Retinal pigment epithelial cell (primary cell): ENCODE measurements around the gene TSPAN32.
"Not testable (repeated sequence)": the region's sequence is repeated elsewhere in the genome, so short reads cannot be mapped to it uniquely, and the experiment has no call there.

Experiments
- DNase-seq: peaks from one replicate; pipeline ENCODE4 v3.0.0-alpha.2; 2010; ENCODE audit warnings: low read depth
- H3K4me3 ChIP-seq: 2 replicates; pipeline ENCODE4 v1.5.1; 2011; ENCODE audit warnings: mild to moderate bottlenecking, low read length, control low read depth, moderate library complexity
- CTCF ChIP-seq: conservative IDR thresholded peaks from 2 replicates; pipeline ENCODE4 v1.5.1; 2011; ENCODE audit warnings: low read depth, low read length, control low read depth, inconsistent platforms

TSPAN32 gene

GRCh38 chr11:2351701-2352100, 49.9 kb downstream of the TSPAN32 start:
- no peak for TF ChIP-seq CTCF
- DNase-seq, result no peak
- H3K4me3 ChIP-seq, result no peak overlapping the region

- DNase-seq, result no peak
- no peak for TF ChIP-seq CTCF
- no peak overlapping the region for H3K4me3 ChIP-seq
Observed at GRCh38 chr11:2352420-2352819, 50.6 kb downstream of the TSPAN32 start.

GRCh38 chr11:2355000-2355644, 53.3 kb downstream of the TSPAN32 start:
- TF ChIP-seq CTCF, result no peak
- H3K4me3 ChIP-seq, result no peak overlapping the region
- no peak for DNase-seq

- no peak overlapping the region for H3K4me3 ChIP-seq
- no peak for TF ChIP-seq CTCF
- DNase-seq, result no peak
Observed at GRCh38 chr11:2357246-2357645, 55.4 kb downstream of the TSPAN32 start.

- H3K4me3 ChIP-seq, DNase-seq: not testable (repeated sequence)
Observed at GRCh38 chr11:2357651-2358050, 55.8 kb downstream of the TSPAN32 start.

- TF ChIP-seq CTCF, result no peak
- H3K4me3 ChIP-seq, result no peak overlapping the region
- DNase-seq, result no peak
Observed at GRCh38 chr11:2358754-2359442, 57.1 kb downstream of the TSPAN32 start.

GRCh38 chr11:2359557-2359956, 57.7 kb downstream of the TSPAN32 start:
- DNase-seq, result no peak
- no peak for TF ChIP-seq CTCF
- H3K4me3 ChIP-seq, result no peak overlapping the region
